GM23338 (cell line): ENCODE measurements around the gene PCNX1. TPM values are rescaled to one million over a fixed set of nuclear protein-coding genes. Genes with fewer than 3 reads are reported as not detected.

Experiments used
- ATAC-seq: fragments of 200-7000 bp; cut with Tn5 transposase; 3 replicates; pipeline ENCODE4 v1.9.1; 2020
- DNase-seq: peaks from one replicate; pipeline ENCODE4 v3.0.0-alpha.2; 2015; ENCODE audit warnings: low spot score
- H2AFZ ChIP-seq: fragments of 200-600 bp; sonication (generic); 2 replicates; pipeline ENCODE4 v1.8.0; 2016; ENCODE audit warnings: antibody characterized with exemption, mild to moderate bottlenecking, moderate library complexity
- H3F3A ChIP-seq: fragments of 200-600 bp; sonication (generic); replicated peaks from 2 replicates; pipeline ENCODE4 v1.8.0; 2017; ENCODE audit warnings: antibody characterized with exemption, mixed run types, low read depth
- H3K27ac ChIP-seq: fragments of 200-600 bp; sonication (generic); 2 replicates; pipeline ENCODE4 v1.6.1; 2016; ENCODE audit warnings: low read depth
- H3K27me3 ChIP-seq: fragments of 200-600 bp; sonication (generic); 2 replicates; pipeline ENCODE4 v1.8.0; 2016; ENCODE audit warnings: mild to moderate bottlenecking, mixed run types, moderate library complexity; ENCODE audit not compliant: insufficient read depth
- H3K36me3 ChIP-seq: fragments of 200-600 bp; sonication (generic); 2 replicates; pipeline ENCODE4 v1.8.0; 2016; ENCODE audit warnings: mild to moderate bottlenecking; ENCODE audit not compliant: insufficient read depth
- H3K4me1 ChIP-seq: fragments of 200-600 bp; sonication (generic); 2 replicates; pipeline ENCODE4 v1.8.0; 2016; ENCODE audit warnings: mild to moderate bottlenecking, moderate library complexity; ENCODE audit not compliant: insufficient read depth
- H3K4me2 ChIP-seq: fragments of 200-600 bp; sonication (generic); 2 replicates; pipeline ENCODE4 v1.7.1; 2017; ENCODE audit warnings: mixed run types
- H3K4me3 ChIP-seq: fragments of 200-600 bp; sonication (generic); 2 replicates; pipeline ENCODE4 v1.6.1; 2016; ENCODE audit warnings: mixed run types
- H3K79me2 ChIP-seq: fragments of 200-600 bp; sonication (generic); replicated peaks from 2 replicates; pipeline ENCODE4 v1.8.0; 2017; ENCODE audit warnings: mild to moderate bottlenecking; ENCODE audit not compliant: insufficient read depth
- H3K9me2 ChIP-seq: fragments of 200-600 bp; sonication (generic); 2 replicates; pipeline ENCODE4 v1.8.0; 2017; ENCODE audit not compliant: insufficient read depth
- H4K20me1 ChIP-seq: fragments of 200-600 bp; sonication (generic); replicated peaks from 2 replicates; pipeline ENCODE4 v1.8.0; 2017; ENCODE audit warnings: mild to moderate bottlenecking; ENCODE audit not compliant: insufficient read depth
- H3K27ac Mint-ChIP-seq: 2 replicates; pipeline ENCODE4 v1.8.0; 2020; ENCODE audit warnings: inconsistent platforms, mild to moderate bottlenecking, moderate library complexity, mixed read lengths
- H3K27me3 Mint-ChIP-seq: 3 replicates; pipeline ENCODE4 v1.8.0; 2022; ENCODE audit warnings: low read depth, mild to moderate bottlenecking, moderate library complexity, mixed read lengths, inconsistent platforms; ENCODE audit not compliant: insufficient read depth, poor library complexity
- H3K36me3 Mint-ChIP-seq: 3 replicates; pipeline ENCODE4 v1.8.0; 2021; ENCODE audit warnings: low read depth, mild to moderate bottlenecking, inconsistent platforms, moderate library complexity, mixed read lengths
- H3K4me1 Mint-ChIP-seq: 3 replicates; pipeline ENCODE4 v1.8.0; 2020; ENCODE audit warnings: mild to moderate bottlenecking, inconsistent platforms, mixed read lengths
- H3K4me3 Mint-ChIP-seq: 3 replicates; pipeline ENCODE4 v1.8.0; 2021; ENCODE audit warnings: moderate library complexity, mild to moderate bottlenecking, inconsistent platforms, mixed read lengths
- H3K9me3 Mint-ChIP-seq: 3 replicates; pipeline ENCODE4 v1.8.0; 2020; ENCODE audit warnings: moderate library complexity, mild to moderate bottlenecking, inconsistent platforms, mixed read lengths
- EZH2 ChIP-seq: fragments of 200-600 bp; sonication (generic); IDR thresholded peaks from one replicate; pipeline ENCODE4 v1.8.0; 2017; ENCODE audit warnings: antibody characterized with exemption, mild to moderate bottlenecking, low read depth; ENCODE audit not compliant: unreplicated experiment
- EZH2phosphoT487 ChIP-seq: fragments of 200-600 bp; sonication (generic); IDR thresholded peaks from one replicate; pipeline ENCODE4 v1.8.1; 2018; ENCODE audit warnings: antibody characterized with exemption; ENCODE audit not compliant: unreplicated experiment
- JUNB ChIP-seq: IDR thresholded peaks from one replicate; pipeline ENCODE4 v1.6.1; 2016; ENCODE audit warnings: antibody characterized with exemption; ENCODE audit not compliant: unreplicated experiment
- NANOG ChIP-seq: IDR thresholded peaks from 2 replicates; pipeline ENCODE4 v1.6.1; 2016; ENCODE audit warnings: antibody characterized with exemption, borderline replicate concordance
- STAT1 ChIP-seq: IDR thresholded peaks from one replicate; pipeline ENCODE4 v1.6.1; 2016; ENCODE audit warnings: antibody characterized with exemption; ENCODE audit not compliant: unreplicated experiment
- ZNF114 ChIP-seq: fragments of 250-450 bp; sonication (Bioruptor Pico); IDR thresholded peaks from 2 replicates; pipeline ENCODE4 v1.5.0; 2020; ENCODE audit warnings: mild to moderate bottlenecking, moderate library complexity
- ZNF331 ChIP-seq: fragments of 250-450 bp; sonication (Bioruptor Pico); IDR thresholded peaks from 2 replicates; pipeline ENCODE4 v1.5.0; 2020; ENCODE audit warnings: low read depth, mild to moderate bottlenecking, moderate library complexity
- polyA plus RNA-seq: library from polyadenylated mRNA; unstranded; fragments of >200 nt; fragmentation: Nextera tagmentation; extraction: Ambion mirVana; gene quantifications from 2 replicates; pipeline ENCODE4 v1.2.1, GENCODE V29; 2016
- total RNA-seq: library from RNA; depleted of rRNA; stranded (reverse); fragments of >200 nt; shearing (Covaris generic); gene quantifications from 2 replicates; pipeline ENCODE4 v1.2.3, GENCODE V29; 2014
- TF ChIP-seq, protein P1 (sequence below): IDR thresholded peaks from one replicate; pipeline ENCODE4 v1.6.1; 2018; ENCODE audit warnings: antibody characterized with exemption; ENCODE audit not compliant: unreplicated experiment
- TF ChIP-seq, protein P2 (sequence below): fragments of 250-450 bp; sonication (Bioruptor Pico); IDR thresholded peaks from 2 replicates; pipeline ENCODE4 v1.5.0; 2020; ENCODE audit warnings: mild to moderate bottlenecking, moderate library complexity
- TF ChIP-seq, protein P3 (sequence below), 2 experiments: fragments of 200-600 bp in 1 of 2; sonication (generic) in 1 of 2; conservative IDR thresholded peaks; 2 replicates each; pipeline versions ENCODE4 v1.5.1 to v1.6.1; 2016 to 2017; ENCODE audit warnings: antibody characterized with exemption in 2 of 2, low read depth in 2 of 2, mild to moderate bottlenecking in 2 of 2, moderate library complexity in 1 of 2
- TF ChIP-seq, protein P4 (sequence below): IDR thresholded peaks from 2 replicates; pipeline ENCODE4 v1.6.1; 2016; ENCODE audit warnings: antibody characterized with exemption

Gene PCNX1
- total and polyA plus RNA-seq, 2 experiments from 2014 or later = 19.4 to 53.1 TPM

DNA sequence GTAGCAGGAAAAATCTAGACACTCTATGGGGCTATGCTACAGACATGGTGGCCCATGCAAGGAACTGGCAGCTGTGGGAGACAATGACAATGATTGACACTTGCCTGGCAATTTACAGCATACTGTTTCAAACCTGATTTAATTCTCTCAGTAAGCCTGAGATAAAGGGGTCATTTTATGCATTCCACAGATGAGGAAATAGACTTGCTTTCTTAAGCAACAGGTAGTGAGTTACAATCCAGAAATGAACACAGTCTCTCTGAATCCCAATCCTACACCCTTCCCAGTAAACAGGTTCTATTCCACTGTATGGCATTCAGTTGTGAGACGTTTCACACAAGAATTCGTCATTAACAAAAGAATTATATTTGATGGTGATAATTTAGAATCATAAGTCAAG lies 15.5 kb upstream of the PCNX1 start:
- no peak overlapping the region for H3K27ac ChIP-seq
- Mint-ChIP-seq H3K4me3 (no peak overlapping the region), H3K9me3 (no peaks in the 10 kb centered on the region), H3K27me3 (peaks cover 6% of the 10 kb centered on the region), H3K27ac (no peak overlapping the region), H3K4me1 (peaks cover 9% of the 10 kb centered on the region; the same call in 2 of the 3 replicates), H3K36me3 (no peaks in the 10 kb centered on the region)
- no peak overlapping the region for H3K4me2 ChIP-seq
- no peak for DNase-seq
- no peaks in the 10 kb centered on the region for H3F3A ChIP-seq
- H3K27me3 ChIP-seq = no peaks in the 10 kb centered on the region
- no peaks in the 10 kb centered on the region for H3K79me2 ChIP-seq
- TF ChIP-seq ZNF331 (CRISPR knock-in tag) = no peak
- no peak for TF ChIP-seq EZH2phosphoT487
- no peak for TF ChIP-seq ZNF114 (CRISPR knock-in tag)
- TF ChIP-seq, protein P1, sequence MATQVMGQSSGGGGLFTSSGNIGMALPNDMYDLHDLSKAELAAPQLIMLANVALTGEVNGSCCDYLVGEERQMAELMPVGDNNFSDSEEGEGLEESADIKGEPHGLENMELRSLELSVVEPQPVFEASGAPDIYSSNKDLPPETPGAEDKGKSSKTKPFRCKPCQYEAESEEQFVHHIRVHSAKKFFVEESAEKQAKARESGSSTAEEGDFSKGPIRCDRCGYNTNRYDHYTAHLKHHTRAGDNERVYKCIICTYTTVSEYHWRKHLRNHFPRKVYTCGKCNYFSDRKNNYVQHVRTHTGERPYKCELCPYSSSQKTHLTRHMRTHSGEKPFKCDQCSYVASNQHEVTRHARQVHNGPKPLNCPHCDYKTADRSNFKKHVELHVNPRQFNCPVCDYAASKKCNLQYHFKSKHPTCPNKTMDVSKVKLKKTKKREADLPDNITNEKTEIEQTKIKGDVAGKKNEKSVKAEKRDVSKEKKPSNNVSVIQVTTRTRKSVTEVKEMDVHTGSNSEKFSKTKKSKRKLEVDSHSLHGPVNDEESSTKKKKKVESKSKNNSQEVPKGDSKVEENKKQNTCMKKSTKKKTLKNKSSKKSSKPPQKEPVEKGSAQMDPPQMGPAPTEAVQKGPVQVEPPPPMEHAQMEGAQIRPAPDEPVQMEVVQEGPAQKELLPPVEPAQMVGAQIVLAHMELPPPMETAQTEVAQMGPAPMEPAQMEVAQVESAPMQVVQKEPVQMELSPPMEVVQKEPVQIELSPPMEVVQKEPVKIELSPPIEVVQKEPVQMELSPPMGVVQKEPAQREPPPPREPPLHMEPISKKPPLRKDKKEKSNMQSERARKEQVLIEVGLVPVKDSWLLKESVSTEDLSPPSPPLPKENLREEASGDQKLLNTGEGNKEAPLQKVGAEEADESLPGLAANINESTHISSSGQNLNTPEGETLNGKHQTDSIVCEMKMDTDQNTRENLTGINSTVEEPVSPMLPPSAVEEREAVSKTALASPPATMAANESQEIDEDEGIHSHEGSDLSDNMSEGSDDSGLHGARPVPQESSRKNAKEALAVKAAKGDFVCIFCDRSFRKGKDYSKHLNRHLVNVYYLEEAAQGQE = no peak
- TF ChIP-seq, protein P2, sequence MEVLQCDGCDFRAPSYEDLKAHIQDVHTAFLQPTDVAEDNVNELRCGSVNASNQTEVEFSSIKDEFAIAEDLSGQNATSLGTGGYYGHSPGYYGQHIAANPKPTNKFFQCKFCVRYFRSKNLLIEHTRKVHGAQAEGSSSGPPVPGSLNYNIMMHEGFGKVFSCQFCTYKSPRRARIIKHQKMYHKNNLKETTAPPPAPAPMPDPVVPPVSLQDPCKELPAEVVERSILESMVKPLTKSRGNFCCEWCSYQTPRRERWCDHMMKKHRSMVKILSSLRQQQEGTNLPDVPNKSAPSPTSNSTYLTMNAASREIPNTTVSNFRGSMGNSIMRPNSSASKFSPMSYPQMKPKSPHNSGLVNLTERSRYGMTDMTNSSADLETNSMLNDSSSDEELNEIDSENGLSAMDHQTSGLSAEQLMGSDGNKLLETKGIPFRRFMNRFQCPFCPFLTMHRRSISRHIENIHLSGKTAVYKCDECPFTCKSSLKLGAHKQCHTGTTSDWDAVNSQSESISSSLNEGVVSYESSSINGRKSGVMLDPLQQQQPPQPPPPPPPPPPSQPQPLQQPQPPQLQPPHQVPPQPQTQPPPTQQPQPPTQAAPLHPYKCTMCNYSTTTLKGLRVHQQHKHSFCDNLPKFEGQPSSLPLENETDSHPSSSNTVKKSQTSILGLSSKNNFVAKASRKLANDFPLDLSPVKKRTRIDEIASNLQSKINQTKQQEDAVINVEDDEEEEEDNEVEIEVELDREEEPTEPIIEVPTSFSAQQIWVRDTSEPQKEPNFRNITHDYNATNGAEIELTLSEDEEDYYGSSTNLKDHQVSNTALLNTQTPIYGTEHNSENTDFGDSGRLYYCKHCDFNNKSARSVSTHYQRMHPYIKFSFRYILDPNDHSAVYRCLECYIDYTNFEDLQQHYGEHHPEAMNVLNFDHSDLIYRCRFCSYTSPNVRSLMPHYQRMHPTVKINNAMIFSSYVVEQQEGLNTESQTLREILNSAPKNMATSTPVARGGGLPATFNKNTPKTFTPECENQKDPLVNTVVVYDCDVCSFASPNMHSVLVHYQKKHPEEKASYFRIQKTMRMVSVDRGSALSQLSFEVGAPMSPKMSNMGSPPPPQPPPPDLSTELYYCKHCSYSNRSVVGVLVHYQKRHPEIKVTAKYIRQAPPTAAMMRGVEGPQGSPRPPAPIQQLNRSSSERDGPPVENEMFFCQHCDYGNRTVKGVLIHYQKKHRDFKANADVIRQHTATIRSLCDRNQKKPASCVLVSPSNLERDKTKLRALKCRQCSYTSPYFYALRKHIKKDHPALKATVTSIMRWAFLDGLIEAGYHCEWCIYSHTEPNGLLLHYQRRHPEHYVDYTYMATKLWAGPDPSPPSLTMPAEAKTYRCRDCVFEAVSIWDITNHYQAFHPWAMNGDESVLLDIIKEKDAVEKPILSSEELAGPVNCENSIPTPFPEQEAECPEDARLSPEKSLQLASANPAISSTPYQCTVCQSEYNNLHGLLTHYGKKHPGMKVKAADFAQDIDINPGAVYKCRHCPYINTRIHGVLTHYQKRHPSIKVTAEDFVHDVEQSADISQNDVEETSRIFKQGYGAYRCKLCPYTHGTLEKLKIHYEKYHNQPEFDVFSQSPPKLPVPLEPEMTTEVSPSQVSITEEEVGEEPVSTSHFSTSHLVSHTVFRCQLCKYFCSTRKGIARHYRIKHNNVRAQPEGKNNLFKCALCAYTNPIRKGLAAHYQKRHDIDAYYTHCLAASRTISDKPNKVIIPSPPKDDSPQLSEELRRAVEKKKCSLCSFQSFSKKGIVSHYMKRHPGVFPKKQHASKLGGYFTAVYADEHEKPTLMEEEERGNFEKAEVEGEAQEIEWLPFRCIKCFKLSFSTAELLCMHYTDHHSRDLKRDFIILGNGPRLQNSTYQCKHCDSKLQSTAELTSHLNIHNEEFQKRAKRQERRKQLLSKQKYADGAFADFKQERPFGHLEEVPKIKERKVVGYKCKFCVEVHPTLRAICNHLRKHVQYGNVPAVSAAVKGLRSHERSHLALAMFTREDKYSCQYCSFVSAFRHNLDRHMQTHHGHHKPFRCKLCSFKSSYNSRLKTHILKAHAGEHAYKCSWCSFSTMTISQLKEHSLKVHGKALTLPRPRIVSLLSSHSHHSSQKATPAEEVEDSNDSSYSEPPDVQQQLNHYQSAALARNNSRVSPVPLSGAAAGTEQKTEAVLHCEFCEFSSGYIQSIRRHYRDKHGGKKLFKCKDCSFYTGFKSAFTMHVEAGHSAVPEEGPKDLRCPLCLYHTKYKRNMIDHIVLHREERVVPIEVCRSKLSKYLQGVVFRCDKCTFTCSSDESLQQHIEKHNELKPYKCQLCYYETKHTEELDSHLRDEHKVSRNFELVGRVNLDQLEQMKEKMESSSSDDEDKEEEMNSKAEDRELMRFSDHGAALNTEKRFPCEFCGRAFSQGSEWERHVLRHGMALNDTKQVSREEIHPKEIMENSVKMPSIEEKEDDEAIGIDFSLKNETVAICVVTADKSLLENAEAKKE (CRISPR knock-in tag) = no peak
- no peak for TF ChIP-seq JUNB
- no peak for TF ChIP-seq EZH2
- TF ChIP-seq STAT1 = no peak
- TF ChIP-seq, protein P3, sequence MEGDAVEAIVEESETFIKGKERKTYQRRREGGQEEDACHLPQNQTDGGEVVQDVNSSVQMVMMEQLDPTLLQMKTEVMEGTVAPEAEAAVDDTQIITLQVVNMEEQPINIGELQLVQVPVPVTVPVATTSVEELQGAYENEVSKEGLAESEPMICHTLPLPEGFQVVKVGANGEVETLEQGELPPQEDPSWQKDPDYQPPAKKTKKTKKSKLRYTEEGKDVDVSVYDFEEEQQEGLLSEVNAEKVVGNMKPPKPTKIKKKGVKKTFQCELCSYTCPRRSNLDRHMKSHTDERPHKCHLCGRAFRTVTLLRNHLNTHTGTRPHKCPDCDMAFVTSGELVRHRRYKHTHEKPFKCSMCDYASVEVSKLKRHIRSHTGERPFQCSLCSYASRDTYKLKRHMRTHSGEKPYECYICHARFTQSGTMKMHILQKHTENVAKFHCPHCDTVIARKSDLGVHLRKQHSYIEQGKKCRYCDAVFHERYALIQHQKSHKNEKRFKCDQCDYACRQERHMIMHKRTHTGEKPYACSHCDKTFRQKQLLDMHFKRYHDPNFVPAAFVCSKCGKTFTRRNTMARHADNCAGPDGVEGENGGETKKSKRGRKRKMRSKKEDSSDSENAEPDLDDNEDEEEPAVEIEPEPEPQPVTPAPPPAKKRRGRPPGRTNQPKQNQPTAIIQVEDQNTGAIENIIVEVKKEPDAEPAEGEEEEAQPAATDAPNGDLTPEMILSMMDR (conservative IDR thresholded peaks at IDR 0.05; ENCODE audit: low read depth in 2 of 2) = no peak
- TF ChIP-seq, protein P4, sequence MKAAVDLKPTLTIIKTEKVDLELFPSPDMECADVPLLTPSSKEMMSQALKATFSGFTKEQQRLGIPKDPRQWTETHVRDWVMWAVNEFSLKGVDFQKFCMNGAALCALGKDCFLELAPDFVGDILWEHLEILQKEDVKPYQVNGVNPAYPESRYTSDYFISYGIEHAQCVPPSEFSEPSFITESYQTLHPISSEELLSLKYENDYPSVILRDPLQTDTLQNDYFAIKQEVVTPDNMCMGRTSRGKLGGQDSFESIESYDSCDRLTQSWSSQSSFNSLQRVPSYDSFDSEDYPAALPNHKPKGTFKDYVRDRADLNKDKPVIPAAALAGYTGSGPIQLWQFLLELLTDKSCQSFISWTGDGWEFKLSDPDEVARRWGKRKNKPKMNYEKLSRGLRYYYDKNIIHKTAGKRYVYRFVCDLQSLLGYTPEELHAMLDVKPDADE = no peak
- no peak for TF ChIP-seq NANOG
- H4K20me1 ChIP-seq = no peaks in the 10 kb centered on the region
- no peaks in the 10 kb centered on the region for H3K9me2 ChIP-seq
- H3K4me3 ChIP-seq = no peak overlapping the region
- peaks cover 3% of the 10 kb centered on the region for H3K4me1 ChIP-seq
- no peak overlapping the region for H2AFZ ChIP-seq
- no peaks in the 10 kb centered on the region for H3K36me3 ChIP-seq
- ATAC-seq = no peak
